K562 (cell line): Measurements from ENCODE around the gene CSNK1A1. TPM values are rescaled to one million over a fixed set of nuclear protein-coding genes. Genes with fewer than 3 reads are reported as not detected.
A peak's percentile ranks its signal among the peaks of the same experiment; 100 is the strongest.

Source experiments
- ATAC-seq: fragments of 200-7000 bp; cut with Tn5 transposase; 3 replicates; pipeline ENCODE4 v1.9.1; 2020; ENCODE audit warnings: moderate library complexity
- BruUV-seq: library from RNA; stranded (reverse); fragments of 400-500 nt; replicated peaks from 2 replicates; lab custom pipeline; 2021; lab: Mats Ljungman, UMichigan
- CTCF ChIA-PET: fragments of 300-600 bp; formaldehyde crosslinking; extraction: SDS; loops from one replicate; lab custom pipeline; 2021; ENCODE audit warnings: low intra/inter-chr PET ratio; lab: Yijun Ruan, JAX
- POLR2A ChIA-PET: fragments of 300-600, 350-650 bp; sonication (Branson Sonifier 250); formaldehyde crosslinking; extraction: SDS; loops from one replicate; lab custom pipeline; 2021; ENCODE audit warnings: antibody characterized with exemption, inconsistent platforms; lab: Yijun Ruan, JAX
- DNase-seq, 4 experiments: peaks; one replicate each; pipeline versions ENCODE4 v3.0.0 to v3.0.0-alpha.2; 2011 to 2018; ENCODE audit warnings: low spot score in 3 of 4, mixed read lengths in 3 of 4; ENCODE audit errors: extremely low read depth in 1 of 4
- FAIRE-seq: peaks from 2 replicates; lab custom pipeline; 2011; peaks lifted over from hg19 to GRCh38; lab: Jason Lieb, UNC
- H2AFZ ChIP-seq: 2 replicates; pipeline ENCODE4 v1.6.0; 2011; ENCODE audit warnings: low read depth, low read length, control low read depth, inconsistent platforms
- H3K27ac ChIP-seq: fragments of 200-600 bp; 3 replicates; pipeline ENCODE4 v1.8.0; 2011; ENCODE audit warnings: low read depth, mild to moderate bottlenecking, control low read depth, inconsistent platforms, low read length, moderate library complexity, mixed read lengths; ENCODE audit errors: extremely low read depth
- H3K27me3 ChIP-seq, 2 experiments: fragments of 300-600 bp in 1 of 2; 2 replicates in 1 of 2; 3 replicates in 1 of 2; pipeline versions ENCODE4 v1.6.0 to v1.8.0; 2011; ENCODE audit warnings: inconsistent platforms in 2 of 2, low read length in 2 of 2, mild to moderate bottlenecking in 1 of 2, mixed read lengths in 1 of 2, moderate library complexity in 1 of 2; ENCODE audit not compliant: control insufficient read depth in 2 of 2, insufficient read depth in 2 of 2
- H3K36me3 ChIP-seq: fragments of 300-600 bp; 3 replicates; pipeline ENCODE4 v1.8.0; 2011; ENCODE audit warnings: mild to moderate bottlenecking, low read length, inconsistent platforms; ENCODE audit not compliant: control insufficient read depth, insufficient read depth
- H3K4me1 ChIP-seq, 2 experiments: fragments of 200-600 bp in 1 of 2; replicated peaks in 1 of 2; 2 replicates in 1 of 2; 3 replicates in 1 of 2; pipeline versions ENCODE4 v1.5.1 to v1.8.0; 2011; ENCODE audit warnings: inconsistent platforms in 2 of 2, low read length in 2 of 2, mild to moderate bottlenecking in 1 of 2, mixed read lengths in 1 of 2, moderate library complexity in 1 of 2; ENCODE audit not compliant: control insufficient read depth in 2 of 2, insufficient read depth in 2 of 2
- H3K4me2 ChIP-seq: 2 replicates; pipeline ENCODE4 v1.6.1; 2011; ENCODE audit warnings: low read length, control low read depth, inconsistent platforms, mixed read lengths; ENCODE audit not compliant: insufficient read depth
- H3K4me3 ChIP-seq: fragments of 200-600 bp; sonication (generic), shearing (Covaris generic); 2 replicates; pipeline ENCODE4 v1.5.1; 2016; ENCODE audit warnings: control low read depth, inconsistent platforms
- H3K79me2 ChIP-seq: fragments of 200-600 bp; 3 replicates; pipeline ENCODE4 v1.8.0; 2011; ENCODE audit warnings: low read length, inconsistent platforms; ENCODE audit not compliant: control insufficient read depth, insufficient read depth
- H3K9ac ChIP-seq, 2 experiments: 2 replicates each; pipeline versions ENCODE4 v1.6.0 to v1.6.1; 2011; ENCODE audit warnings: low read depth in 2 of 2, low read length in 2 of 2, control low read depth in 1 of 2, inconsistent platforms in 1 of 2, mild to moderate bottlenecking in 1 of 2, mixed read lengths in 1 of 2; ENCODE audit not compliant: insufficient read depth in 1 of 2
- H3K9me1 ChIP-seq: one replicate; pipeline ENCODE4 v1.6.0; 2011; ENCODE audit warnings: inconsistent platforms, mild to moderate bottlenecking, low read length, moderate library complexity; ENCODE audit not compliant: control insufficient read depth, insufficient read depth
- H3K9me3 ChIP-seq: replicated peaks from 2 replicates; pipeline ENCODE4 v1.5.1; 2011; ENCODE audit warnings: low read depth, low read length, inconsistent platforms; ENCODE audit not compliant: control insufficient read depth, insufficient read depth
- H4K20me1 ChIP-seq: replicated peaks from 2 replicates; pipeline ENCODE4 v1.6.1; 2011; ENCODE audit warnings: low read length, inconsistent platforms, mixed read lengths; ENCODE audit not compliant: control insufficient read depth, insufficient read depth
- C11orf30 ChIP-seq: fragments of 450-650 bp; IDR thresholded peaks from 2 replicates; pipeline ENCODE4 v1.6.1; 2016; ENCODE audit warnings: low read depth, mild to moderate bottlenecking
- CEBPG ChIP-seq, 3 experiments: fragments of 200-800 bp in 1 of 3; sonication (Bioruptor generic) in 1 of 3; sonication (generic) in 1 of 3; formaldehyde crosslinking in 1 of 3; IDR thresholded peaks in 2 of 3; conservative IDR thresholded peaks in 1 of 3; 2 replicates each; pipeline versions ENCODE4 v1.6.1 to v1.8.0; 2016 to 2022; ENCODE audit warnings: missing compliant biosample characterization in 2 of 3, missing genetic modification characterization in 2 of 3, mild to moderate bottlenecking in 1 of 3, missing genetic modification reagents in 1 of 3
- MAFF ChIP-seq: IDR thresholded peaks from 2 replicates; pipeline ENCODE4 v1.6.1; 2012; ENCODE audit warnings: low read length, improper control_type of control experiment
- MCM5 ChIP-seq: fragments of 450-650 bp; IDR thresholded peaks from 2 replicates; pipeline ENCODE4 v1.6.1; 2016; ENCODE audit warnings: low read depth
- ZNF316 ChIP-seq: fragments of 450-650 bp; IDR thresholded peaks from 2 replicates; pipeline ENCODE4 v1.6.1; 2016
- WGBS: fragments of 100-300 bp; shearing (Covaris generic); methylation state at CpG from one replicate; pipeline ENCODE4 v1.1.6; 2016; ENCODE audit warnings: low coverage, mixed read lengths; ENCODE audit not compliant: insufficient coverage; ENCODE audit errors: missing lambda C conversion rate; 5-methylcytosine and 5-hydroxymethylcytosine counted together
- in situ Hi-C: fragments of 300-500 bp; cut with MboI; formaldehyde crosslinking; loops from 4 replicates; pipeline ENCODE4 v1.15.0; 2018; ENCODE audit warnings: inconsistent platforms, mixed read lengths
- intact Hi-C: fragments of 100-400 bp; cut with micrococcal nuclease; formaldehyde crosslinking; loops from 2 replicates; pipeline ENCODE4 v1.14.2; 2022
- polyA plus RNA-seq, 8 experiments: library from polyadenylated mRNA; depleted of rRNA in 4 of 8; stranded (reverse) in 5 of 8; unstranded in 3 of 8; fragments of >200 nt; fragmentation: Nextera tagmentation in 2 of 8; fragmentation: Illumina TruSeq in 1 of 8; extraction: Ambion mirVana in 2 of 8; extraction: Trizol in 1 of 8; gene quantifications; 2 replicates each; pipeline versions ENCODE4 v1.2.1 to v1.2.3, GENCODE V29; 2011 to 2014; ENCODE audit warnings: inconsistent platforms in 1 of 8, missing spikeins in 1 of 8
- total RNA-seq, 7 experiments: library from RNA; depleted of rRNA in 6 of 7; stranded (reverse); fragments of >200 nt in 6 of 7; fragmentation: Illumina TruSeq in 2 of 7; extraction: Trizol in 2 of 7; gene quantifications; 2 replicates each; pipeline versions ENCODE4 v1.2.1 to v1.2.3, GENCODE V29; 2011 to 2021; ENCODE audit warnings: low replicate concordance in 1 of 7
- TF ChIP-seq, protein P1 (sequence below): fragments of 250-450 bp; sonication (Bioruptor Pico); IDR thresholded peaks from 2 replicates; pipeline ENCODE4 v1.6.1; 2021; ENCODE audit warnings: mild to moderate bottlenecking

The CSNK1A1 gene
- total and polyA plus RNA-seq, 9 of the 15 experiments (the other 6 are each of a cell fraction or from before 2014, with no cell fraction given): 49.1 to 196 (median 154) TPM

DNA sequence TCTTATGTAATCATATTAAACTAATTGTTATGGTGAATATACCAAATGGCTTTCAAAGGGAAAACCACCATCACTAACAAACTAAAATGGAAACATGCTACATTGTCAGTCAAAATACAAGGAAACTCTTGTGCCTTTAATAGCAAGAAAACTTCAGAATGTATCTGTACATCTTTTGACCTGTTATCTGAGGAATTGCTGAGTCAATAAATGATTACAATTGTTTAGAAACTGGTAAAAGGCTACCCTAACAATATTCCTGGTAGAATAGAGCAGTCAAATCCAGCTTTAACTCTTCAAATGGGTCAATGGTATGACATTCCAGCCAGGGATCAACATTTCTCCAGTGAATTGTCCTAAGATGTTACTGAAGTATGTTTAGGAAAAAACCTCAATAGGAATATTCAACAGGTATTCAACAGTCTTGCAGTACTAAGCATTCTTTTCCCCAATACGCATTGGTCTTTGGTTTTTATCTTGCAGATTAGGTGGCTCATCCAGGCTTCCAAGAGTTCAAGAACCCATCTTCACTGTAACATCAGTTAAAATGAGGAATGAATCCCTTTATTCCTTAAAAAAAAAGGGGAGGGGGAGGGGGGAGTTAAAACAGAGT lies 52.4 kb downstream of the CSNK1A1 start:
- no peak overlapping the region for H3K4me3 ChIP-seq
- H3K36me3 ChIP-seq: peaks cover 88% of the 10 kb centered on the region
- H4K20me1 ChIP-seq: no peaks in the 10 kb centered on the region
- ATAC-seq (no peak), FAIRE-seq (no peak), DNase-seq (no peak)
- H3K27ac ChIP-seq: no peak overlapping the region
- H3K9me3 ChIP-seq: no peaks in the 10 kb centered on the region
- ChIA-PET POLR2A (interaction anchor here (0.6 to 1.3 kb wide), 2 partner anchors 20 to 43 kb away, joined by 3 to 4 read pairs; no protein-coding TSS in a partner anchor), CTCF (no interaction called here)
- no peak overlapping the region for H2AFZ ChIP-seq
- WGBS: 85% methylated on average over 1 of the region's 1 CpG
- no peaks in the 10 kb centered on the region for H3K79me2 ChIP-seq
- no TSS peak for BruUV-seq
- no peaks in the 10 kb centered on the region for H3K9me1 ChIP-seq
- no peak overlapping the region for H3K9ac ChIP-seq
- TF ChIP-seq CEBPG (CRISPR knock-in tag; IDR thresholded peaks at IDR 0.05) (no peak), CEBPG (tag; conservative IDR thresholded peaks at IDR 0.05 in 1 of 2, IDR thresholded peaks at IDR 0.05 in 1 of 2) (no peak), ZNF316 (peak; percentile 72), C11orf30 (peak; percentile 47; the same call in 1 of the 2 replicates), MCM5 (no peak), MAFF (peak; percentile 9; the same call in 1 of the 2 replicates)
- TF ChIP-seq, protein P1, sequence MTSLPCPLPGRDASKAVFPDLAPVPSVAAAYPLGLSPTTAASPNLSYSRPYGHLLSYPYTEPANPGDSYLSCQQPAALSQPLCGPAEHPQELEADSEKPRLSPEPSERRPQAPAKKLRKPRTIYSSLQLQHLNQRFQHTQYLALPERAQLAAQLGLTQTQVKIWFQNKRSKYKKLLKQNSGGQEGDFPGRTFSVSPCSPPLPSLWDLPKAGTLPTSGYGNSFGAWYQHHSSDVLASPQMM (CRISPR knock-in tag): no peak
- in situ Hi-C loops: no loop called here
- intact Hi-C loops: no loop called here
- H3K4me1 ChIP-seq: no peaks in the 10 kb centered on the region
- no peaks in the 10 kb centered on the region for H3K27me3 ChIP-seq
- no peak overlapping the region for H3K4me2 ChIP-seq
